Activated CD4-positive, alpha-beta T cell treated with anti-CD3 and anti-CD28 coated beads for 24 hours (primary cell): ENCODE results near the gene ADCY9.

ENCODE experiments used
- DNase-seq, 2 donors: peaks; one replicate each; pipeline ENCODE4 v3.0.0-alpha.2; 2020; ENCODE audit warnings: low read depth in 2 of 2

ADCY9 gene

GRCh38 chr16:3912897-3913296 is 203.3 kb downstream of the ADCY9 start:
- no peak for DNase-seq
